ENCODE results near the gene MEAK7.
A peak's percentile ranks its signal among the peaks of the same experiment; 100 is the strongest.

DNA sequence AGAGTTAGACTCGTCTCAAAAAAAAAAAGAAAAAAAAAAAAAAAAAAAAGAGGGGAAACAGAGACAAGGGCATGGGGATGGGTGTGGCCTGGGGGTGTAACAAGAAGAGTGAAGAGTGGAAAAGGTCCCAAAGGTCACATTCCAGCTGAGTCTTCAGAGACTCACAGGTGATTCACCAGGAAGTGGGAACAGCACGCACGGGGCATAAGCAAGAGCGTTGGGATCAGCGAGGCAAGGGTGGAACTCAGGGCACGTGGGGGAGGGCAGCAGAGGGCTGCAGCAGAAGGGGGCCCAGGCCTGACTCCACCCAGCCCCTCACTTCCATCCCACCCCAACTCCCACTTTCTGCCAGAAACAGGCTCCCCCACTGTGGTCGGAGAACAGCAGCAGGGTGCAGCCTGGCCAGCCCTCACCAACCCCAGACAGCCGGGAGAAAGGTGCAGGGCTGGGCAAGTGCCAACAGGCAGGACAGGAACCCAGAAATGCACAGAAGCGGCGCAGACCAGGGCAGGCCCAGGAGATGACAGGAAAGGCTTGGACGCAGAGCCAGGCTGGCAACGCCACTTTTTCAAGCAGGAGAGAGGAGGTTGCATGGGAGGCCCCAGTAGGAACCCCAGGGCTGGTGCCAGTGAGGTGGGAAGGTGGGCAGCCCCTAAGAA lies 3.3 kb downstream of the MEAK7 start:
- TF ChIP-seq YY1 (IDR thresholded peaks at IDR 0.05; ENCODE audit: low read depth): no peak
- TF ChIP-seq, protein P1, sequence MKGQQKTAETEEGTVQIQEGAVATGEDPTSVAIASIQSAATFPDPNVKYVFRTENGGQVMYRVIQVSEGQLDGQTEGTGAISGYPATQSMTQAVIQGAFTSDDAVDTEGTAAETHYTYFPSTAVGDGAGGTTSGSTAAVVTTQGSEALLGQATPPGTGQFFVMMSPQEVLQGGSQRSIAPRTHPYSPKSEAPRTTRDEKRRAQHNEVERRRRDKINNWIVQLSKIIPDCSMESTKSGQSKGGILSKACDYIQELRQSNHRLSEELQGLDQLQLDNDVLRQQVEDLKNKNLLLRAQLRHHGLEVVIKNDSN (IDR thresholded peaks at IDR 0.05): no peak
- TF ChIP-seq, protein P2, sequence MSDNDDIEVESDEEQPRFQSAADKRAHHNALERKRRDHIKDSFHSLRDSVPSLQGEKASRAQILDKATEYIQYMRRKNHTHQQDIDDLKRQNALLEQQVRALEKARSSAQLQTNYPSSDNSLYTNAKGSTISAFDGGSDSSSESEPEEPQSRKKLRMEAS (IDR thresholded peaks at IDR 0.05): peak; percentile 49
- TF ChIP-seq, protein P3, sequence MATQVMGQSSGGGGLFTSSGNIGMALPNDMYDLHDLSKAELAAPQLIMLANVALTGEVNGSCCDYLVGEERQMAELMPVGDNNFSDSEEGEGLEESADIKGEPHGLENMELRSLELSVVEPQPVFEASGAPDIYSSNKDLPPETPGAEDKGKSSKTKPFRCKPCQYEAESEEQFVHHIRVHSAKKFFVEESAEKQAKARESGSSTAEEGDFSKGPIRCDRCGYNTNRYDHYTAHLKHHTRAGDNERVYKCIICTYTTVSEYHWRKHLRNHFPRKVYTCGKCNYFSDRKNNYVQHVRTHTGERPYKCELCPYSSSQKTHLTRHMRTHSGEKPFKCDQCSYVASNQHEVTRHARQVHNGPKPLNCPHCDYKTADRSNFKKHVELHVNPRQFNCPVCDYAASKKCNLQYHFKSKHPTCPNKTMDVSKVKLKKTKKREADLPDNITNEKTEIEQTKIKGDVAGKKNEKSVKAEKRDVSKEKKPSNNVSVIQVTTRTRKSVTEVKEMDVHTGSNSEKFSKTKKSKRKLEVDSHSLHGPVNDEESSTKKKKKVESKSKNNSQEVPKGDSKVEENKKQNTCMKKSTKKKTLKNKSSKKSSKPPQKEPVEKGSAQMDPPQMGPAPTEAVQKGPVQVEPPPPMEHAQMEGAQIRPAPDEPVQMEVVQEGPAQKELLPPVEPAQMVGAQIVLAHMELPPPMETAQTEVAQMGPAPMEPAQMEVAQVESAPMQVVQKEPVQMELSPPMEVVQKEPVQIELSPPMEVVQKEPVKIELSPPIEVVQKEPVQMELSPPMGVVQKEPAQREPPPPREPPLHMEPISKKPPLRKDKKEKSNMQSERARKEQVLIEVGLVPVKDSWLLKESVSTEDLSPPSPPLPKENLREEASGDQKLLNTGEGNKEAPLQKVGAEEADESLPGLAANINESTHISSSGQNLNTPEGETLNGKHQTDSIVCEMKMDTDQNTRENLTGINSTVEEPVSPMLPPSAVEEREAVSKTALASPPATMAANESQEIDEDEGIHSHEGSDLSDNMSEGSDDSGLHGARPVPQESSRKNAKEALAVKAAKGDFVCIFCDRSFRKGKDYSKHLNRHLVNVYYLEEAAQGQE (IDR thresholded peaks at IDR 0.05; ENCODE audit: low read depth): no peak
- no peak for TF ChIP-seq CREB1 (IDR thresholded peaks at IDR 0.05; ENCODE audit: low read depth)
- TF ChIP-seq EP300 (IDR thresholded peaks at IDR 0.05; ENCODE audit: borderline replicate concordance): peak; percentile 49; the same call in 1 of the 2 replicates
- TF ChIP-seq RAD21 (IDR thresholded peaks at IDR 0.05; ENCODE audit: low read depth): no peak
- no peak for TF ChIP-seq CEBPB (IDR thresholded peaks at IDR 0.05)

Measured in Ishikawa (cell line).